Karpas-422 (cell line): ENCODE data around the gene IREB2. TPM values are rescaled to one million over a fixed set of nuclear protein-coding genes. Genes with fewer than 3 reads are reported as not detected.

Source experiments
- DNase-seq: peaks from one replicate; pipeline ENCODE4 v3.0.0-alpha.2; 2015
- H2AFZ ChIP-seq: fragments of 200-600 bp; sonication (generic); 2 replicates; pipeline ENCODE4 v1.6.1; 2014; ENCODE audit warnings: antibody characterized with exemption, low read length, mixed read lengths
- H3K27ac ChIP-seq: fragments of 200-600 bp; sonication (generic); 2 replicates; pipeline ENCODE4 v1.5.1; 2014; ENCODE audit warnings: mild to moderate bottlenecking, low read length, moderate library complexity
- H3K27me3 ChIP-seq: fragments of 200-600 bp; sonication (generic); 2 replicates; pipeline ENCODE4 v1.6.1; 2014; ENCODE audit warnings: low read length, mixed read lengths
- H3K36me3 ChIP-seq: fragments of 200-600 bp; sonication (generic); 2 replicates; pipeline ENCODE4 v1.6.1; 2014; ENCODE audit warnings: low read length, mixed read lengths; ENCODE audit not compliant: insufficient read depth
- H3K4me1 ChIP-seq: fragments of 200-600 bp; sonication (generic); 2 replicates; pipeline ENCODE4 v1.6.1; 2014; ENCODE audit warnings: mild to moderate bottlenecking, low read length, mixed read lengths
- H3K4me2 ChIP-seq: fragments of 200-600 bp; sonication (generic); 2 replicates; pipeline ENCODE4 v1.6.1; 2014; ENCODE audit warnings: low read length, low read depth, mild to moderate bottlenecking; ENCODE audit not compliant: poor library complexity, severe bottlenecking
- H3K4me3 ChIP-seq: fragments of 200-600 bp; sonication (generic); 2 replicates; pipeline ENCODE4 v1.5.1; 2014; ENCODE audit warnings: mild to moderate bottlenecking, antibody characterized with exemption, low read length, mixed read lengths
- H3K79me2 ChIP-seq: fragments of 200-600 bp; sonication (generic); 2 replicates; pipeline ENCODE4 v1.6.1; 2014; ENCODE audit warnings: mild to moderate bottlenecking, low read length, mixed read lengths
- H3K9ac ChIP-seq: fragments of 200-600 bp; sonication (generic); 2 replicates; pipeline ENCODE4 v1.6.0; 2014; ENCODE audit warnings: low read length
- H3K9me2 ChIP-seq: fragments of 200-600 bp; sonication (generic), shearing (Covaris generic); replicated peaks from 2 replicates; pipeline ENCODE4 v1.6.0; 2014; ENCODE audit warnings: mild to moderate bottlenecking, low read length, moderate library complexity; ENCODE audit not compliant: insufficient read depth
- H3K9me3 ChIP-seq: fragments of 300-700, 200-600 bp; sonication (generic); 2 replicates; pipeline ENCODE4 v1.6.1; 2014; ENCODE audit warnings: low read length, mixed read lengths
- H4K20me1 ChIP-seq: fragments of 200-600 bp; sonication (generic); 2 replicates; pipeline ENCODE4 v1.6.1; 2014; ENCODE audit warnings: mild to moderate bottlenecking, antibody characterized with exemption, low read length, low read depth; ENCODE audit not compliant: insufficient read depth
- total RNA-seq: library from RNA; depleted of rRNA; stranded (reverse); fragments of >200 nt; shearing (Covaris generic); gene quantifications from 2 replicates; pipeline ENCODE4 v1.2.3, GENCODE V29; 2014; ENCODE audit warnings: low replicate concordance

The IREB2 gene
- total RNA-seq, 1 experiment from 2014 or later: 36.2 TPM

DNA sequence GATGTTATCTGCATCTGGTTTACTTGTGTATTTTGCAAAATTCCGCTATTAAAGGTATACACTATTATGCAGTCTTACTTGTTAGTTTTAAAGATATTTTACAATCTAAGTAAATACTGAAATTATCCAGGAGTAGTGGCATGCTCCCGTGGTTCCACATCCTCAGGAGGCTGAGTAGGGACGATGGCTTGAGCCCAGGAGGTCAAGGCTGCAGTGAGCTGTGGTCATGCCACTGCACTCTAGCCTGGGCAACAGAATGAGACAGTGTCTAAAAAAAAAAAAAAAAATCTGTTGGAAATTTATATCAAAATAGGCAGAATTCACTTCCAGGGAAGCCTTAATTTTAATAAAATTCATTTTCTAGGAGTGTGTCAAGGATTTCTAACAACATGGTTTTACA, 41.6 kb downstream of the IREB2 start:
- H3K27ac ChIP-seq: no peak overlapping the region
- 0 out of 2 replicates have a peak, but pooled peaks cover 7% of the 10 kb centered on the region for H3K79me2 ChIP-seq
- H4K20me1 ChIP-seq: no peaks in the 10 kb centered on the region
- H3K4me3 ChIP-seq: no peak overlapping the region
- H3K4me2 ChIP-seq: no peak overlapping the region
- DNase-seq: no peak
- H3K4me1 ChIP-seq: no peaks in the 10 kb centered on the region
- peaks cover 46% of the 10 kb centered on the region for H3K36me3 ChIP-seq
- no peak overlapping the region for H2AFZ ChIP-seq
- H3K9ac ChIP-seq: no peak overlapping the region
- no peaks in the 10 kb centered on the region for H3K9me3 ChIP-seq
- H3K27me3 ChIP-seq: no peaks in the 10 kb centered on the region
- H3K9me2 ChIP-seq: no peaks in the 10 kb centered on the region

DNA sequence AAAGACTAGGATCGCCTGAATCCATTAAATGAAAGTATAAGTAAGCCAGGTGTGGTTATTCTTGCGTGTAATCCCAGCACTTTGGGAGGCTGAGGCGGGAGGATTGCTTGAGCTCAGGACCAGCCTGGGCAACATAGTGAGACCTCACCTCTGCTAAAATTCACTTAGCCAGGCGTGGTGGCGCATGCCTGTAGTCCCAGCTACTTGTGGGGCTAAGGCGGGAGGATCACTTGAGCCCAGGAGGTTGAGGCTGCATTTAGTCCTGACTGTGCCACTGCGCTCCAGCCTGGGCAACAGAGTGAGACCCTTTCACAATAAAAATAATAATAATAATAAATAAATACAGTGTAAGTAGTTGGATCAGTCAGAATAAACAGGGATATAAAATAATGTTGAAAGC, 43.9 kb downstream of the IREB2 start:
- H2AFZ ChIP-seq: no peak overlapping the region
- peaks cover 51% of the 10 kb centered on the region; the same call in 1 of the 2 replicates for H3K36me3 ChIP-seq
- H3K4me3 ChIP-seq: no peak overlapping the region
- H4K20me1 ChIP-seq: no peaks in the 10 kb centered on the region
- no peaks in the 10 kb centered on the region for H3K4me1 ChIP-seq
- no peak for DNase-seq
- no peaks in the 10 kb centered on the region for H3K9me3 ChIP-seq
- no peak overlapping the region for H3K9ac ChIP-seq
- H3K79me2 ChIP-seq: peaks cover 7% of the 10 kb centered on the region; the same call in 1 of the 2 replicates
- H3K4me2 ChIP-seq: no peak overlapping the region
- no peaks in the 10 kb centered on the region for H3K9me2 ChIP-seq
- no peak overlapping the region for H3K27ac ChIP-seq
- H3K27me3 ChIP-seq: no peaks in the 10 kb centered on the region

DNA sequence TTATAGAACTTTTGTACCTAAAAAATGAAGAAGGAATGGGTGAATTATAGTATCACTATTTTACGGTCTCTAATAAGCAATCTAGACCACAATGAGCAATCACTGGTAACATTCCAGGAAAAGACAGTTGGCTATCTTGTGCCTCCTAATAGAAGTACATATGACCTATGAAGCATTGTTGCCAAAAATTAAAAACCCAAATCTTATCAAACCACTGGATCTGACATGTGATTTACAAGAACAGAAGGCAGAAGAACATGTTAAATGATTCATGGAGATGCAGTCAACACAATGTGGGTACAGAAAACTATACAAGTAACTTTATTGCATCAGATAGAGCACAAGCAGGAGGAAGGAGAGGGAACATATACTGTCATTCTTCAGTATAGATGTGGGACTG, 54.9 kb downstream of the IREB2 start:
- Histone ChIP-seq H3K4me2 (no peak overlapping the region), H3K27me3 (no peaks in the 10 kb centered on the region), H3K9me3 (no peaks in the 10 kb centered on the region), H3K9ac (no peak overlapping the region), H3K4me3 (no peak overlapping the region), H3K36me3 (peaks cover 56% of the 10 kb centered on the region; the same call in 1 of the 2 replicates), H3K79me2 (0 out of 2 replicates have a peak, but pooled peaks cover 3% of the 10 kb centered on the region), H3K9me2 (no peaks in the 10 kb centered on the region), H2AFZ (no peak overlapping the region), H3K27ac (no peak overlapping the region), H4K20me1 (no peaks in the 10 kb centered on the region), H3K4me1 (no peaks in the 10 kb centered on the region)
- DNase-seq: no peak

DNA sequence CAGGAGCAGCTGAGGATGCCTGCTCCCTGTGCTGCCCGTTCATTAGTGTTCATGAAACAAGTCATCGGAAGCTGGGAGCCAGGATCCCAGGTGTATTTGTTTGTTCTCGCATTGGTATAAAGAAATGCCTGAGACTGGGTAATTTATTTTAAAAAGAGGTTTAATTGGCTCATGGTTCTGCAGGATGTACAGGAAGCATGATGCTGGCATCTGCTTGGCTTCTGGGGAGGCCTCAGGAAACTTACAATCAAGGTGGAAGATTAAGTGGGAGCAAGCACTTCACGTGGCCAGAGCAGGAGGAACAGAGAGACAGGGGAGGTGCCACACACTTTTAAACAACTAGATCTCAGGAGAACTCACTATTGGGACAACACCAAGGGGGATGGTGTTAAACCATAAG, 63.8 kb downstream of the IREB2 start:
- Histone ChIP-seq H3K9ac (no peak overlapping the region), H4K20me1 (peaks cover 4% of the 10 kb centered on the region; the same call in 1 of the 2 replicates), H3K9me3 (no peaks in the 10 kb centered on the region), H2AFZ (no peak overlapping the region), H3K79me2 (no peaks in the 10 kb centered on the region), H3K27me3 (no peaks in the 10 kb centered on the region), H3K4me3 (no peak overlapping the region), H3K9me2 (no peaks in the 10 kb centered on the region), H3K4me2 (no peak overlapping the region), H3K4me1 (peaks cover under 1% of the 10 kb centered on the region; the same call in 1 of the 2 replicates), H3K27ac (no peak overlapping the region), H3K36me3 (peaks cover 37% of the 10 kb centered on the region)
- no peak for DNase-seq

DNA sequence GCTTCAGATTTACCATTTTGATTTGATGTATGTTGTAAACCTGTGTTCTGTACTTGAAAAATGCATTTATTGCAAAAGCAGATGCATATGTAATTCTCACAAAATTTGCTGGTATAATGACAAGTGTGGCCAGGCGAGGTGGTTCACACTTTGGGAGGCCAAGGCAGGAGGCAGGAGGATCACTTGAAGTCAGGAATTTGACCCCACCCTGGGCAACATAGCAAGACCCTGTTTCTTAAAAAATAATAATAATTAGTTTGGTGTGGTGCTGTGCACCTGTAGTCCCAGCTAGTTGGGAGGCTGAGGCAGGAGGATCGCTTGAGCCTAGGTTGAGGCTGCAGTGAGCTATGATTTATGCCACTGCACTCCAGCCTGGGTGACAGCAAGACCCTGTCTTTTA, 64.6 kb downstream of the IREB2 start:
- DNase-seq: peak; percentile 25
- H3K79me2 ChIP-seq: no peaks in the 10 kb centered on the region
- no peak overlapping the region for H3K9ac ChIP-seq
- H3K27me3 ChIP-seq: no peaks in the 10 kb centered on the region
- no peak overlapping the region for H3K4me3 ChIP-seq
- H3K36me3 ChIP-seq: peaks cover 29% of the 10 kb centered on the region
- no peak overlapping the region for H3K4me2 ChIP-seq
- H3K9me2 ChIP-seq: no peaks in the 10 kb centered on the region
- peaks cover 3% of the 10 kb centered on the region; the same call in 1 of the 2 replicates for H3K4me1 ChIP-seq
- no peak overlapping the region for H2AFZ ChIP-seq
- no peak overlapping the region for H3K27ac ChIP-seq
- peaks cover 4% of the 10 kb centered on the region; the same call in 1 of the 2 replicates for H4K20me1 ChIP-seq
- H3K9me3 ChIP-seq: no peaks in the 10 kb centered on the region

DNA sequence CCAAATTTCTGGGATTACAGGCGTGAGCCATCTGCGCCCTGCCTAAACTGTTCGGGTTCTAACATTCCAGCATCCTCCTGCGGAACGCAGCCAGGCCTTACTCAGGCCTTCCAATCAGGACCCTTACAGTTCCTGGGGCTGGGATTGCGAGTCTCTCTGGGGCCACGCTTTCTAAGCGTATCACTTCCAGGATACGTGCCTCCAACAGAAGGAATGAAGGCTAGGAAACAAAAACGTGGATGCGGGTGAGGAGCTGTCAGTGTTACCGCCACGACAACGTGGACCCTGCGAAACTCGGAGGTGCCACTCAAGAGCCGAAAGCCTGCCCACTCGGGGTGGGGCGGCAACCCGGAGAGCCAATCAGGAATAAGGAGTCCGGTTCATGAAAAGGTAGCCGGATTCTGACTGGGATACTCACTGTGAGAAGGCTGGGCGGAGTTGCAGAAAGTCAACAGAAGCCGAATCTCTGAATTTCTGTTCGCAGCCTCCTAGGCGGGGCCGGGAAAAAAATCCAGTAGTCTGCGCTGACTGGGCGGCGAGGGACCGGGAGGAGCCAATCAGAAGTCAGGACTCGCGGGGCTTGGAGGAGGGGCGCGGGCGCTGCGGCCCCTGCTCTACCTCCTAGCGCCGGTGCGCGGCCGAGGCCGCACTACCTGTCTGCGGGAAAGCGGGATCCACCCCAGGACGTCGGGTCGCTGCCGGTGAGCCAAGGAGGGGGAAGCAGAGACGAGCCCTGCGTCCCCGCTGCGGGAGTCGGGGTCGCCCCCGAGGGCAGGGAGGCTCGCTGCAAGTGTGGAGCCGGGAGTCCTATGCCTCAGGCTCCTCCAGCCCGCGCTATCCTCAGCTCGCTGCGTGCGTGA, 69.2 kb downstream of the IREB2 start, which contains the start of gene HYKK:
Gene HYKK (plus strand): TSS at position 607 of the 860 bp plus-strand sequence. CDS start 5,512 bp downstream, outside the sequence.
- no peaks in the 10 kb centered on the region for H3K79me2 ChIP-seq
- H2AFZ ChIP-seq: peak within 1 kb of the TSS; percentile 74; the same call in 1 of the 2 replicates
- no peak within 1 kb of the TSS for H3K27ac ChIP-seq
- no peaks in the 10 kb centered on the region for H3K9me3 ChIP-seq
- no peaks in the 10 kb centered on the region for H3K36me3 ChIP-seq
- DNase-seq: peak; percentile 90
- H3K4me1 ChIP-seq: peaks cover 8% of the 10 kb centered on the region
- no peaks in the 10 kb centered on the region for H3K27me3 ChIP-seq
- peak within 1 kb of the TSS; percentile 67 for H3K4me2 ChIP-seq
- no peaks in the 10 kb centered on the region for H3K9me2 ChIP-seq
- peak within 1 kb of the TSS; percentile 67 for H3K4me3 ChIP-seq
- H4K20me1 ChIP-seq: no peaks in the 10 kb centered on the region
- peak within 1 kb of the TSS; percentile 61 for H3K9ac ChIP-seq

DNA sequence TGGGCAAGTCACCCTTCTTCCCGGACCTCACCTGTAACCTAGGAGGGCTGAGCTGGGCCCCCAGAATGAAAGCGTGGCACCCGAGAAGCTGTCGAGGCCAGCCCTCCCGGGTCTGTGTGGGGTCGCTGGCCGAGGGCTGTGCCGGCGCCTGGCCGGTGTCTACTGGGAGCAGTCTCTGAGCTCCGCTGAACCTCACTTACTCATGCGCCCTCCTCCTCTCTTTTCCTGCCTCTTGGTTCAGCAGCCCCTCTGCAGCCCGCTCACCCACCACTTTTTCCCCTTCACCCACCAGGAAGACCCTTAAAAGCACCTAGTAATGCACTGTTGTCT, 69.8 kb downstream of the IREB2 start:
- peak overlapping the region; percentile 74; the same call in 1 of the 2 replicates for H2AFZ ChIP-seq
- H3K27me3 ChIP-seq: no peaks in the 10 kb centered on the region
- DNase-seq: no peak
- peak overlapping the region; percentile 61 for H3K9ac ChIP-seq
- H3K4me2 ChIP-seq: peak overlapping the region; percentile 67
- no peaks in the 10 kb centered on the region for H3K79me2 ChIP-seq
- H3K9me3 ChIP-seq: no peaks in the 10 kb centered on the region
- no peaks in the 10 kb centered on the region for H4K20me1 ChIP-seq
- no peak overlapping the region for H3K27ac ChIP-seq
- H3K9me2 ChIP-seq: no peaks in the 10 kb centered on the region
- peak overlapping the region; percentile 67 for H3K4me3 ChIP-seq
- H3K4me1 ChIP-seq: peaks cover 8% of the 10 kb centered on the region
- H3K36me3 ChIP-seq: no peaks in the 10 kb centered on the region

DNA sequence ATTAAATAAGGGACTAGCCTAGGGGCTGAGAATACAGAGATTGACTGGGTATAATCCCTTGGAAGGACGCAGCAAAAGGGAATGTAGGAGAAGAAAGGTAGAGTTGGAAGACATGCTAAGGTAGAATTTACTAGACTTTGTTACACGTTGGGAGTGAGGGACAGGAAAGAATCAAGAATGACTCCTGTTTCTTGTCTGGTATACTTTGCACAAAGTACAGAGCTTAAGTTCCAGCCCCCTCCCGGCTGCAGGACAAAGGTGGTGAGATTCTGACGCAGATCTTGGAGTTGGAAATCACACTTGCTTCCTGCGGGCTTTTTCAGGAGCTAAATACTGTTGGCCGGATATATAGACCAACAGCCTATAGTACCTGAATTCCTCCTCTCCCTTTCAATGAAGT, 70.3 kb downstream of the IREB2 start:
- no peaks in the 10 kb centered on the region for H4K20me1 ChIP-seq
- peak overlapping the region; percentile 61; the same call in 1 of the 2 replicates for H3K9ac ChIP-seq
- no peaks in the 10 kb centered on the region for H3K9me3 ChIP-seq
- peak overlapping the region; percentile 74; the same call in 1 of the 2 replicates for H2AFZ ChIP-seq
- no peaks in the 10 kb centered on the region for H3K27me3 ChIP-seq
- H3K79me2 ChIP-seq: no peaks in the 10 kb centered on the region
- peaks cover 8% of the 10 kb centered on the region for H3K4me1 ChIP-seq
- peak overlapping the region; percentile 67 for H3K4me3 ChIP-seq
- peak overlapping the region; percentile 67 for H3K4me2 ChIP-seq
- H3K9me2 ChIP-seq: no peaks in the 10 kb centered on the region
- H3K27ac ChIP-seq: no peak overlapping the region
- DNase-seq: peak; percentile 2
- H3K36me3 ChIP-seq: no peaks in the 10 kb centered on the region
